Hair follicular keratinocyte (primary cell): Measurements from ENCODE around the gene SPDYE18. TPM values are rescaled to one million over a fixed set of nuclear protein-coding genes. Genes with fewer than 3 reads are reported as not detected.

ENCODE experiments used
- total RNA-seq: library from RNA; depleted of rRNA; stranded (reverse); fragments of >200 nt; gene quantifications from 2 replicates; pipeline ENCODE4 v1.2.3, GENCODE V29; 2015

Gene SPDYE18
- not detected in 2 replicates for total RNA-seq

GRCh38 chr7:77062557-77062956 lies at the start of gene SPDYE18:
Gene SPDYE18, minus strand, starts transcription at chr7:77062558. Its CDS starts 2,046 bp downstream, at chr7:77060512.

GRCh38 chr7:77032261-77032660 lies 30.1 kb downstream of the SPDYE18 start, which contains the start of gene SPDYE17:
Gene SPDYE17, minus strand, starts transcription at chr7:77032361. Its CDS starts 1,791 bp downstream, at chr7:77030570.

Other genes with a start within 250 kb of the SPDYE18 start
- gene SPDYE17, start 30.2 kb downstream of the SPDYE18 start, total RNA-seq: not detected in 2 replicates
- 0.34 and 1.8 TPM in 2 replicates for gene CCDC146, start 60.1 kb upstream of the SPDYE18 start, total RNA-seq
- 0.15 and 0.23 TPM in 2 replicates for gene FGL2, start 137.3 kb upstream of the SPDYE18 start, total RNA-seq